Stomach (tissue), 9 donors: ENCODE results near the gene ACYP2. TPM values are rescaled to one million over a fixed set of nuclear protein-coding genes. Genes with fewer than 3 reads are reported as not detected.
A peak's percentile ranks its signal among the peaks of the same experiment; 100 is the strongest.

Source experiments
- DNase-seq, 2 donors: peaks; one replicate each; pipeline versions ENCODE4 v3.0.0 to v3.0.0-alpha.2; 2013 to 2019
- H3K27ac ChIP-seq, 5 donors: fragments of 200-600 bp in 4 of 5; sonication (generic) in 4 of 5; one replicate each; pipeline ENCODE4 v1.5.1; 2013 to 2019; ENCODE audit warnings: mild to moderate bottlenecking in 1 of 5, moderate library complexity in 1 of 5
- H3K27me3 ChIP-seq, 3 donors: fragments of 200-600 bp; sonication (generic); one replicate each; pipeline ENCODE4 v1.5.1; 2017 to 2019; ENCODE audit warnings: mixed run types in 1 of 3
- H3K36me3 ChIP-seq, 4 donors: fragments of 200-600 bp; sonication (generic); 1 replicate in 3 of 4; 2 replicates in 1 of 4; pipeline ENCODE4 v1.5.1; 2016 to 2019
- H3K4me1 ChIP-seq, 4 donors: fragments of 200-600 bp; sonication (generic); one replicate each; pipeline ENCODE4 v1.5.1; 2016 to 2019
- H3K4me3 ChIP-seq, 4 donors: fragments of 200-600 bp; sonication (generic) in 3 of 4; one replicate each; pipeline ENCODE4 v1.5.1; 2016 to 2019; ENCODE audit warnings: mild to moderate bottlenecking in 1 of 4
- H3K9me3 ChIP-seq, 4 donors: fragments of 200-600 bp; sonication (generic); one replicate each; pipeline ENCODE4 v1.5.1; 2016 to 2019
- CTCF ChIP-seq, 7 experiments: fragments of 450-650 bp in 4 of 7; fragments of 200-600 bp in 3 of 7; sonication (generic) in 3 of 7; IDR thresholded peaks; one replicate each; pipeline ENCODE4 v1.5.1; 2016 to 2019; ENCODE audit warnings: antibody characterized with exemption in 7 of 7, control low read depth in 2 of 7, mild to moderate bottlenecking in 1 of 7
- EP300 ChIP-seq: sonication (generic); formaldehyde crosslinking; IDR thresholded peaks from one replicate; pipeline ENCODE4 v1.6.1; 2017; ENCODE audit warnings: antibody characterized with exemption
- POLR2A ChIP-seq, 4 donors: fragments of 450-650 bp; IDR thresholded peaks; one replicate each; pipeline ENCODE4 v1.6.1; 2016; ENCODE audit warnings: antibody characterized with exemption in 4 of 4, control low read depth in 2 of 4, mild to moderate bottlenecking in 1 of 4, moderate library complexity in 1 of 4
- POLR2AphosphoS5 ChIP-seq, 3 donors: sonication (generic); formaldehyde crosslinking; IDR thresholded peaks; one replicate each; pipeline ENCODE4 v1.6.1; 2016; ENCODE audit warnings: antibody characterized with exemption in 3 of 3
- WGBS, 5 donors: extraction: QIAGEN DNeasy Blood & Tissue Kit in 3 of 5; methylation state at CpG; one replicate each; pipeline versions ENCODE4 v1.1.5 to v1.1.7; 2013 to 2018; 5-methylcytosine and 5-hydroxymethylcytosine counted together
- intact Hi-C: fragments of 100-400 bp; cut with DNase I; formaldehyde crosslinking; loops from one replicate; pipeline ENCODE4 v1.15.1; 2023; ENCODE audit warnings: low total_unique reads
- polyA plus RNA-seq, 3 donors: library from polyadenylated mRNA; stranded (reverse); fragments of 200-250 nt; gene quantifications; one replicate each; pipeline ENCODE4 v1.2.3, GENCODE V29; 2013
- total RNA-seq, 5 donors: library from RNA; depleted of rRNA; stranded (reverse); fragments of >200 nt; gene quantifications; one replicate each; pipeline versions ENCODE4 v1.1.0 to v1.2.3, GENCODE V29; 2014 to 2016
- donor health status: healthy with polysubstance abuse.
- donor health status: Bipolar disorder and iron deficiency.
- donor health status: healthy.

Gene ACYP2
- total and polyA plus RNA-seq, 8 donors, result 4.3 to 42.0 (median 21.7) TPM

GRCh38 chr2:54271189-54271588 is 155.8 kb downstream of the ACYP2 start:
- no peaks in the 10 kb centered on the region for H3K36me3 ChIP-seq
- H3K4me3 ChIP-seq, result no peak overlapping the region
- no peaks in the 10 kb centered on the region for H3K9me3 ChIP-seq
- 86 to 94% (median 92%) methylated on average over 4 of the region's 4 CpGs for WGBS, 5 donors
- DNase-seq, result no peak
- H3K27me3 ChIP-seq, result no peaks in the 10 kb centered on the region
- H3K27ac ChIP-seq, result no peak overlapping the region
- no peaks in the 10 kb centered on the region for H3K4me1 ChIP-seq
- intact Hi-C loops, result no loop called here
- TF ChIP-seq POLR2AphosphoS5 (IDR thresholded peaks at IDR 0.05) (no peak), POLR2A (IDR thresholded peaks at IDR 0.05) (no peak), CTCF (IDR thresholded peaks at IDR 0.05) (no peak), EP300 (no peak)

GRCh38 chr2:54271843-54272627 is 156.6 kb downstream of the ACYP2 start:
- 89 to 95% (median 90%) methylated on average over 6 of the region's 6 CpGs for WGBS, 5 donors
- Histone ChIP-seq H3K36me3 (no peaks in the 10 kb centered on the region), H3K27ac (no peak overlapping the region), H3K4me3 (no peak overlapping the region), H3K27me3 (no peaks in the 10 kb centered on the region), H3K9me3 (no peaks in the 10 kb centered on the region), H3K4me1 (no peaks in the 10 kb centered on the region)
- peak in 1 of 2 donors; percentile 14 for DNase-seq
- intact Hi-C loops, result no loop called here
- TF ChIP-seq CTCF (IDR thresholded peaks at IDR 0.05), result no peak

GRCh38 chr2:54274781-54275242 is 159.4 kb downstream of the ACYP2 start:
- Histone ChIP-seq H3K9me3 (no peaks in the 10 kb centered on the region), H3K27ac (no peak overlapping the region), H3K36me3 (no peaks in the 10 kb centered on the region), H3K27me3 (no peaks in the 10 kb centered on the region), H3K4me1 (no peaks in the 10 kb centered on the region), H3K4me3 (no peak overlapping the region)
- DNase-seq, result no peak
- intact Hi-C loops, result no loop called here
- TF ChIP-seq CTCF (IDR thresholded peaks at IDR 0.05) (no peak), EP300 (no peak), POLR2AphosphoS5 (IDR thresholded peaks at IDR 0.05) (no peak)
- WGBS, 5 donors, result 53 to 67% (median 63%) methylated on average over 1 of the region's 1 CpG

- Histone ChIP-seq H3K4me3 (no peak overlapping the region), H3K36me3 (no peaks in the 10 kb centered on the region), H3K27ac (no peak overlapping the region), H3K9me3 (no peaks in the 10 kb centered on the region), H3K27me3 (no peaks in the 10 kb centered on the region), H3K4me1 (no peaks in the 10 kb centered on the region)
- TF ChIP-seq EP300 (no peak), POLR2A (IDR thresholded peaks at IDR 0.05) (no peak), POLR2AphosphoS5 (IDR thresholded peaks at IDR 0.05) (no peak), CTCF (IDR thresholded peaks at IDR 0.05) (no peak)
- intact Hi-C loops, result no loop called here
- DNase-seq, result no peak
- 58 to 92% (median 66%) methylated on average over 2 of the region's 2 CpGs for WGBS, 5 donors
These were observed 160.1 kb downstream of the ACYP2 start for GRCh38 chr2:54275541-54275940.
